H1 (cell line): ENCODE data around the gene CACNA1G.

Experiments used
- JUN ChIP-seq: IDR thresholded peaks from 2 replicates; pipeline ENCODE4 v1.6.1; 2011; ENCODE audit warnings: low read depth, mild to moderate bottlenecking, improper control_type of control experiment, low read length
- POLR2AphosphoS5 ChIP-seq: IDR thresholded peaks from 2 replicates; pipeline ENCODE4 v1.6.1; 2011; ENCODE audit warnings: low read depth, low read length

- TF ChIP-seq JUN, result no peak
- TF ChIP-seq POLR2AphosphoS5, result no peak
Observed at GRCh38 chr17:50560185-50560824, at the start of gene CACNA1G.
